ENCODE results near the gene ANKRD28.

ANKRD28 gene

GRCh38 chr3:15638891-15639262 lies 158.9 kb downstream of the ANKRD28 start:
- no peak for TF ChIP-seq CTCF (IDR thresholded peaks at IDR 0.05)

GRCh38 chr3:15638193-15638890 lies 159.4 kb downstream of the ANKRD28 start:
- TF ChIP-seq CTCF (IDR thresholded peaks at IDR 0.05): no peak

- no peak for TF ChIP-seq CTCF (IDR thresholded peaks at IDR 0.05)
Measured at GRCh38 chr3:15637131-15637951, 160.4 kb downstream of the ANKRD28 start.

GRCh38 chr3:15636028-15636709 lies 161.6 kb downstream of the ANKRD28 start:
- no peak for TF ChIP-seq CTCF (IDR thresholded peaks at IDR 0.05)

- no peak for TF ChIP-seq CTCF (IDR thresholded peaks at IDR 0.05)
Measured at GRCh38 chr3:15635121-15635661, 162.6 kb downstream of the ANKRD28 start.

- no peak for TF ChIP-seq CTCF (IDR thresholded peaks at IDR 0.05)
Measured at GRCh38 chr3:15634671-15635070, 163.1 kb downstream of the ANKRD28 start.

GRCh38 chr3:15633766-15634598 lies 163.8 kb downstream of the ANKRD28 start:
- no peak for TF ChIP-seq CTCF (IDR thresholded peaks at IDR 0.05)

Data from LNCAP (cell line).